Measurements from ENCODE around the gene MACROD2. TPM values are rescaled to one million over a fixed set of nuclear protein-coding genes. Genes with fewer than 3 reads are reported as not detected.

Gene MACROD2
- total and polyA plus RNA-seq, 2 experiments from 2014 or later: 2.8 to 4.3 TPM

- H3K27me3 Mint-ChIP-seq (ENCODE audit: insufficient read depth, low read depth, poor library complexity): no peaks in the 10 kb centered on the region
Observed at GRCh38 chr20:15138548-15139126, 1143.3 kb downstream of the MACROD2 start.

DNA sequence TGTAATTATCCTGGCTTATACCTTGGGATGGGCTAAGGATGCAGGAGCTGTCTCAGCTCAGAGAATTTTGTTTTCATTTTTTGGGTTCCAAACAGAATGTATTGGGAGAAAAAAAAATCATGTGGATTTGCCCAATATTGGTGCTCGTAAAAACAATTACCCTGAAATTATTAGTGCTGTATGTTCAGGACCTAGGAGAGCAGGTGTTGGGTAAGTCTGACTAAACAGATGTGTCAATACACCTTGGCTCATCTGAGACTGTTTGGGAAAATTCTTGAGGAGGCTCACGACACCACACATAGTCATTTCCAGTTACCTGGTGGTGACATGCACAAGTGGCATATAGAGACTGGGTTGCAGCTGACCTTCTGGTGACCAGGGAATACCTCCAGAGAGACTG, 1144.2 kb downstream of the MACROD2 start:
- Histone ChIP-seq H4K20me1 (replicated peaks; ENCODE audit: insufficient read depth) (no peaks in the 10 kb centered on the region), H3F3A (replicated peaks; ENCODE audit: low read depth) (no peaks in the 10 kb centered on the region), H3K27me3 (ENCODE audit: insufficient read depth) (no peaks in the 10 kb centered on the region), H3K36me3 (ENCODE audit: insufficient read depth) (no peaks in the 10 kb centered on the region), H2AFZ (no peak overlapping the region), H3K4me1 (ENCODE audit: insufficient read depth) (no peaks in the 10 kb centered on the region), H3K9me2 (ENCODE audit: insufficient read depth) (no peaks in the 10 kb centered on the region), H3K79me2 (replicated peaks; ENCODE audit: insufficient read depth) (no peaks in the 10 kb centered on the region), H3K4me3 (no peak overlapping the region), H3K4me2 (no peak overlapping the region), H3K27ac (ENCODE audit: low read depth) (no peak overlapping the region)
- H3K9me3 Mint-ChIP-seq: peaks cover 2% of the 10 kb centered on the region; the same call in 1 of the 3 replicates
- no peak for ATAC-seq
- TF ChIP-seq, protein P1, sequence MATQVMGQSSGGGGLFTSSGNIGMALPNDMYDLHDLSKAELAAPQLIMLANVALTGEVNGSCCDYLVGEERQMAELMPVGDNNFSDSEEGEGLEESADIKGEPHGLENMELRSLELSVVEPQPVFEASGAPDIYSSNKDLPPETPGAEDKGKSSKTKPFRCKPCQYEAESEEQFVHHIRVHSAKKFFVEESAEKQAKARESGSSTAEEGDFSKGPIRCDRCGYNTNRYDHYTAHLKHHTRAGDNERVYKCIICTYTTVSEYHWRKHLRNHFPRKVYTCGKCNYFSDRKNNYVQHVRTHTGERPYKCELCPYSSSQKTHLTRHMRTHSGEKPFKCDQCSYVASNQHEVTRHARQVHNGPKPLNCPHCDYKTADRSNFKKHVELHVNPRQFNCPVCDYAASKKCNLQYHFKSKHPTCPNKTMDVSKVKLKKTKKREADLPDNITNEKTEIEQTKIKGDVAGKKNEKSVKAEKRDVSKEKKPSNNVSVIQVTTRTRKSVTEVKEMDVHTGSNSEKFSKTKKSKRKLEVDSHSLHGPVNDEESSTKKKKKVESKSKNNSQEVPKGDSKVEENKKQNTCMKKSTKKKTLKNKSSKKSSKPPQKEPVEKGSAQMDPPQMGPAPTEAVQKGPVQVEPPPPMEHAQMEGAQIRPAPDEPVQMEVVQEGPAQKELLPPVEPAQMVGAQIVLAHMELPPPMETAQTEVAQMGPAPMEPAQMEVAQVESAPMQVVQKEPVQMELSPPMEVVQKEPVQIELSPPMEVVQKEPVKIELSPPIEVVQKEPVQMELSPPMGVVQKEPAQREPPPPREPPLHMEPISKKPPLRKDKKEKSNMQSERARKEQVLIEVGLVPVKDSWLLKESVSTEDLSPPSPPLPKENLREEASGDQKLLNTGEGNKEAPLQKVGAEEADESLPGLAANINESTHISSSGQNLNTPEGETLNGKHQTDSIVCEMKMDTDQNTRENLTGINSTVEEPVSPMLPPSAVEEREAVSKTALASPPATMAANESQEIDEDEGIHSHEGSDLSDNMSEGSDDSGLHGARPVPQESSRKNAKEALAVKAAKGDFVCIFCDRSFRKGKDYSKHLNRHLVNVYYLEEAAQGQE (IDR thresholded peaks at IDR 0.05; ENCODE audit: unreplicated experiment): no peak
- TF ChIP-seq ZNF462 (CRISPR knock-in tag; IDR thresholded peaks at IDR 0.05) (no peak), NANOG (IDR thresholded peaks at IDR 0.05; ENCODE audit: borderline replicate concordance) (no peak), ZNF331 (CRISPR knock-in tag; IDR thresholded peaks at IDR 0.05; ENCODE audit: low read depth) (no peak), EZH2phosphoT487 (IDR thresholded peaks at IDR 0.05; ENCODE audit: unreplicated experiment) (no peak), EZH2 (IDR thresholded peaks at IDR 0.05; ENCODE audit: low read depth, unreplicated experiment) (no peak), ZNF114 (CRISPR knock-in tag; IDR thresholded peaks at IDR 0.05) (no peak)
- TF ChIP-seq, protein P2, sequence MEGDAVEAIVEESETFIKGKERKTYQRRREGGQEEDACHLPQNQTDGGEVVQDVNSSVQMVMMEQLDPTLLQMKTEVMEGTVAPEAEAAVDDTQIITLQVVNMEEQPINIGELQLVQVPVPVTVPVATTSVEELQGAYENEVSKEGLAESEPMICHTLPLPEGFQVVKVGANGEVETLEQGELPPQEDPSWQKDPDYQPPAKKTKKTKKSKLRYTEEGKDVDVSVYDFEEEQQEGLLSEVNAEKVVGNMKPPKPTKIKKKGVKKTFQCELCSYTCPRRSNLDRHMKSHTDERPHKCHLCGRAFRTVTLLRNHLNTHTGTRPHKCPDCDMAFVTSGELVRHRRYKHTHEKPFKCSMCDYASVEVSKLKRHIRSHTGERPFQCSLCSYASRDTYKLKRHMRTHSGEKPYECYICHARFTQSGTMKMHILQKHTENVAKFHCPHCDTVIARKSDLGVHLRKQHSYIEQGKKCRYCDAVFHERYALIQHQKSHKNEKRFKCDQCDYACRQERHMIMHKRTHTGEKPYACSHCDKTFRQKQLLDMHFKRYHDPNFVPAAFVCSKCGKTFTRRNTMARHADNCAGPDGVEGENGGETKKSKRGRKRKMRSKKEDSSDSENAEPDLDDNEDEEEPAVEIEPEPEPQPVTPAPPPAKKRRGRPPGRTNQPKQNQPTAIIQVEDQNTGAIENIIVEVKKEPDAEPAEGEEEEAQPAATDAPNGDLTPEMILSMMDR (conservative IDR thresholded peaks at IDR 0.05; ENCODE audit: low read depth in 2 of 2): no peak
- H3K27ac Mint-ChIP-seq: no peak overlapping the region
- no peak overlapping the region for H3K4me3 Mint-ChIP-seq
- DNase-seq (ENCODE audit: low spot score): no peak
- no peaks in the 10 kb centered on the region for H3K4me1 Mint-ChIP-seq
- no peaks in the 10 kb centered on the region for H3K27me3 Mint-ChIP-seq (ENCODE audit: insufficient read depth, low read depth, poor library complexity)
- H3K36me3 Mint-ChIP-seq (ENCODE audit: low read depth): no peaks in the 10 kb centered on the region

More at GRCh38 chr20:15138548-15139126, 1143.3 kb downstream of the MACROD2 start:
- H3K27ac Mint-ChIP-seq: no peak overlapping the region
- no peaks in the 10 kb centered on the region for H3K36me3 Mint-ChIP-seq (ENCODE audit: low read depth)
- no peaks in the 10 kb centered on the region for H3K4me1 ChIP-seq (ENCODE audit: insufficient read depth)
- DNase-seq (ENCODE audit: low spot score) (no peak), ATAC-seq (no peak)
- H3K4me1 Mint-ChIP-seq: no peaks in the 10 kb centered on the region
- no peak overlapping the region for H3K27ac ChIP-seq (ENCODE audit: low read depth)
- H3K4me3 ChIP-seq: no peak overlapping the region
- H3K9me2 ChIP-seq (ENCODE audit: insufficient read depth): no peaks in the 10 kb centered on the region
- H3K36me3 ChIP-seq (ENCODE audit: insufficient read depth): no peaks in the 10 kb centered on the region
- no peak for TF ChIP-seq CREB1 (CRISPR knock-in tag; IDR thresholded peaks at IDR 0.05; ENCODE audit: low read depth)
- no peak for TF ChIP-seq ZNF331 (CRISPR knock-in tag; IDR thresholded peaks at IDR 0.05; ENCODE audit: low read depth)
- TF ChIP-seq EZH2 (IDR thresholded peaks at IDR 0.05; ENCODE audit: low read depth, unreplicated experiment): no peak
- TF ChIP-seq JUNB (IDR thresholded peaks at IDR 0.05; ENCODE audit: unreplicated experiment): no peak
- no peak for TF ChIP-seq EZH2phosphoT487 (IDR thresholded peaks at IDR 0.05; ENCODE audit: unreplicated experiment)
- no peaks in the 10 kb centered on the region for H3K79me2 ChIP-seq (replicated peaks; ENCODE audit: insufficient read depth)
- H4K20me1 ChIP-seq (replicated peaks; ENCODE audit: insufficient read depth): no peaks in the 10 kb centered on the region
- H2AFZ ChIP-seq: no peak overlapping the region
- peaks cover 2% of the 10 kb centered on the region; the same call in 1 of the 3 replicates for H3K9me3 Mint-ChIP-seq
- no peaks in the 10 kb centered on the region for H3F3A ChIP-seq (replicated peaks; ENCODE audit: low read depth)
- no peaks in the 10 kb centered on the region for H3K27me3 ChIP-seq (ENCODE audit: insufficient read depth)
- H3K4me3 Mint-ChIP-seq: no peak overlapping the region
- no peak overlapping the region for H3K4me2 ChIP-seq

All from GM23338 (cell line).